Mesothelial cell of epicardium (in vitro differentiated cells): ENCODE measurements around the gene GIMAP8. TPM values are rescaled to one million over a fixed set of nuclear protein-coding genes. Genes with fewer than 3 reads are reported as not detected.
"Not testable (repeated sequence)": the region's sequence is repeated elsewhere in the genome, so short reads cannot be mapped to it uniquely, and the experiment has no call there.

Experiments
- DNase-seq, 2 experiments: peaks; one replicate each; pipeline ENCODE4 v3.0.0; 2021; ENCODE audit warnings: low spot score in 2 of 2; ENCODE audit not compliant: unreplicated experiment in 2 of 2
- H3K27ac Mint-ChIP-seq: 2 replicates; pipeline ENCODE4 v1.8.0; 2021; ENCODE audit warnings: mixed read lengths
- H3K27me3 Mint-ChIP-seq: 2 replicates; pipeline ENCODE4 v1.8.0; 2021; ENCODE audit warnings: low read depth, mixed read lengths
- H3K36me3 Mint-ChIP-seq: 2 replicates; pipeline ENCODE4 v1.8.0; 2021; ENCODE audit warnings: mixed read lengths
- H3K4me1 Mint-ChIP-seq: 2 replicates; pipeline ENCODE4 v1.8.0; 2021; ENCODE audit warnings: mixed read lengths
- H3K4me3 Mint-ChIP-seq: 2 replicates; pipeline ENCODE4 v1.8.0; 2021; ENCODE audit warnings: mild to moderate bottlenecking, moderate library complexity, mixed read lengths
- H3K9me3 Mint-ChIP-seq: 2 replicates; pipeline ENCODE4 v1.8.0; 2021; ENCODE audit warnings: mixed read lengths
- CTCF ChIP-seq: fragments of 200-600 bp; sonication (generic); IDR thresholded peaks from one replicate; pipeline ENCODE4 v1.5.0; 2021; ENCODE audit warnings: antibody characterized with exemption; ENCODE audit not compliant: unreplicated experiment
- total RNA-seq: library from RNA; stranded (reverse); gene quantifications from 3 replicates; pipeline ENCODE4 v1.2.1, GENCODE V29; 2021

The GIMAP8 gene
- total RNA-seq, 1 donor from 2014 or later: not detected

DNA sequence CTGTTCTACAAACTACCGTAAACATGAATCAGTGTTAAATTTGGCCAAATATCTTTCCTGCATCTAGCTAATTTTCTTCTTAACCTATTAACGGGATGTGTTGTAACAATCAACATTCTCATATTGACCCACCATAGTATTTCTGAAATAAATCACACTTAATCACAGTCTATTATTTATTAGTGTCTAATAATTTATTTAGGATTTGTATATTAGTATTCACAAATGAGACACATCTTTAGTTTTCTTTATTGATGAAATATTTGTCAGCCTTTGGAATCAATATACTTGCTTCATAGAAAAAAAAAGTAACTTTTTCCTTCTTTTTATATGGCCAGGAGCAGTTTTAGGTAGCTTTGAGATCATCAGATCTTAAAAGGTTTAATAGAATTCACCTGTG lies 68.9 kb downstream of the GIMAP8 start:
- Mint-ChIP-seq H3K27ac (no peak overlapping the region), H3K36me3 (no peaks in the 10 kb centered on the region), H3K4me1 (no peaks in the 10 kb centered on the region), H3K9me3 (no peaks in the 10 kb centered on the region), H3K27me3 (peaks cover 6% of the 10 kb centered on the region), H3K4me3 (no peak overlapping the region)
- DNase-seq: no peak
- TF ChIP-seq CTCF: no peak

- H3K4me3 Mint-ChIP-seq: no peak overlapping the region
- TF ChIP-seq CTCF: no peak
- H3K4me1 Mint-ChIP-seq: no peaks in the 10 kb centered on the region
Measured at GRCh38 chr7:150520145-150520544, 69.7 kb downstream of the GIMAP8 start.

GRCh38 chr7:150522931-150523330 lies 72.5 kb downstream of the GIMAP8 start:
- not testable (repeated sequence) for DNase-seq, H3K27me3 Mint-ChIP-seq, H3K4me1 Mint-ChIP-seq, H3K36me3 Mint-ChIP-seq, H3K4me3 Mint-ChIP-seq, H3K9me3 Mint-ChIP-seq, H3K27ac Mint-ChIP-seq

More at GRCh38 chr7:150520145-150520544, 69.7 kb downstream of the GIMAP8 start:
- no peak for DNase-seq
- H3K36me3 Mint-ChIP-seq: no peaks in the 10 kb centered on the region
- peaks cover 6% of the 10 kb centered on the region for H3K27me3 Mint-ChIP-seq
- no peaks in the 10 kb centered on the region for H3K9me3 Mint-ChIP-seq
- no peak overlapping the region for H3K27ac Mint-ChIP-seq

DNA sequence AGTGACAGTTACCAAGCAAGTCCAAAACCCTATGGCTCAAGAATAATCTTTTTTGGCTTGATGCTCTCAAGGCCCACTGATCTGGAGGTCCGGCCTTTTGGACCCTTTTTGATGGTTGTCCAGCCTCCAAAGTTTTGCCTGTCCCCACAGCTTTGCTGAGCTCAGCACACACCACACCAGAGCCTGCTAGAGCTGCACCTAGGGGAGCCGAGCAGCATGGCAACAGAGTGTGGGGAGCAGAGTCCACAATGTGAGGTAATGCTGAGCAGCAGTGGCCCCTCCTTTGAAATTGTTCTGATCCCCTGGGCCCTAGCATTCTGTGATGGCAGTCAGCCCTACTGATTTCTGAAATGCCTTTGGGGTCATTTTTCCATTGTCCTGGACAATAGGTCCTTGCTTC lies 73.6 kb downstream of the GIMAP8 start:
- H3K36me3 Mint-ChIP-seq: no peaks in the 10 kb centered on the region
- peaks cover 6% of the 10 kb centered on the region for H3K27me3 Mint-ChIP-seq

More for the DNA sequence above, 73.6 kb downstream of the GIMAP8 start:
- Mint-ChIP-seq H3K27ac (no peak overlapping the region), H3K4me3 (no peak overlapping the region), H3K4me1 (no peaks in the 10 kb centered on the region), H3K9me3 (peaks cover 19% of the 10 kb centered on the region)
- DNase-seq: no peak
- TF ChIP-seq CTCF: no peak

Other genes with a start within 250 kb of the GIMAP8 start
- 3.3 to 4.0 TPM (median 3.4 TPM) in 3 replicates for gene LRRC61, start 127.3 kb upstream of the GIMAP8 start, total RNA-seq
- gene ACTR3C, start 127.1 kb upstream of the GIMAP8 start, total RNA-seq: 0.40 to 0.84 TPM (median 0.47 TPM) in 3 replicates
- 24.9 to 26.4 TPM (median 26.2 TPM) in 3 replicates for gene RARRES2, start 109.0 kb upstream of the GIMAP8 start, total RNA-seq
- gene REPIN1, start 81.8 kb upstream of the GIMAP8 start, total RNA-seq: 147 to 149 TPM (median 148 TPM) in 3 replicates
- gene ZNF775, start 71.3 kb upstream of the GIMAP8 start, total RNA-seq: 13.3 to 14.9 TPM (median 14.8 TPM) in 3 replicates
- gene GIMAP7, start 64.2 kb downstream of the GIMAP8 start, total RNA-seq: not detected in 3 replicates
- gene GIMAP4, start 116.8 kb downstream of the GIMAP8 start, total RNA-seq: not detected in 3 replicates
- not detected in 3 replicates for gene GIMAP6, start 181.8 kb downstream of the GIMAP8 start, total RNA-seq
- not detected in 3 replicates for gene GIMAP2, start 235.1 kb downstream of the GIMAP8 start, total RNA-seq